Panc1 (cell line): ENCODE results near the gene MLPH. TPM values are rescaled to one million over a fixed set of nuclear protein-coding genes. Genes with fewer than 3 reads are reported as not detected.

Experiments used
- ATAC-seq: fragments of 200-7000 bp; cut with Tn5 transposase; 2 replicates; pipeline ENCODE4 v1.9.1; 2020; ENCODE audit warnings: mild to moderate bottlenecking, moderate library complexity
- BruUV-seq: library from RNA; stranded (reverse); fragments of 400-500 nt; replicated peaks from 2 replicates; lab custom pipeline; 2021; lab: Mats Ljungman, UMichigan
- CTCF ChIA-PET: fragments of 300-600 bp; sonication (Branson Sonifier 250); formaldehyde crosslinking; loops from one replicate; lab custom pipeline; 2022; ENCODE audit warnings: antibody characterized with exemption; lab: Charles Lee
- POLR2A ChIA-PET: fragments of 300-600 bp; sonication (Branson Sonifier 250); formaldehyde crosslinking; loops from one replicate; lab custom pipeline; 2022; ENCODE audit warnings: antibody characterized with exemption; lab: Charles Lee
- DNase-seq: peaks from one replicate; pipeline ENCODE4 v3.0.0-alpha.2; 2010; ENCODE audit warnings: low read depth, low spot score
- H3K27ac ChIP-seq: 2 replicates; pipeline ENCODE4 v1.5.1; 2011; ENCODE audit warnings: mild to moderate bottlenecking, low read length, inconsistent platforms
- H3K27me3 ChIP-seq: fragments of 200-500 bp; sonication (Bioruptor generic); 2 replicates; pipeline ENCODE4 v1.6.0; 2014; ENCODE audit warnings: low read length, inconsistent platforms; ENCODE audit not compliant: control insufficient read depth, insufficient read depth
- H3K36me3 ChIP-seq: fragments of 200-500 bp; sonication (Bioruptor generic); 2 replicates; pipeline ENCODE4 v1.5.1; 2014; ENCODE audit warnings: inconsistent platforms, mild to moderate bottlenecking, low read length, moderate library complexity; ENCODE audit not compliant: control insufficient read depth, insufficient read depth
- H3K4me1 ChIP-seq: 2 replicates; pipeline ENCODE4 v1.5.1; 2011; ENCODE audit warnings: inconsistent platforms, mild to moderate bottlenecking, low read length, moderate library complexity; ENCODE audit not compliant: control insufficient read depth, insufficient read depth
- H3K4me3 ChIP-seq, 2 experiments: 2 replicates each; pipeline ENCODE4 v1.5.1; 2011 to 2012; ENCODE audit warnings: low read depth in 2 of 2, low read length in 2 of 2, mild to moderate bottlenecking in 2 of 2, inconsistent platforms in 1 of 2, moderate library complexity in 1 of 2
- H3K9me3 ChIP-seq: fragments of 200-500 bp; sonication (Bioruptor generic); 2 replicates; pipeline ENCODE4 v1.5.1; 2014; ENCODE audit warnings: low read depth, mild to moderate bottlenecking, inconsistent platforms, low read length, moderate library complexity; ENCODE audit not compliant: control insufficient read depth, insufficient read depth
- CTCF ChIP-seq: fragments of 450-650 bp; IDR thresholded peaks from 2 replicates; pipeline ENCODE4 v1.5.1; 2017; ENCODE audit warnings: mild to moderate bottlenecking
- POLR2AphosphoS5 ChIP-seq: IDR thresholded peaks from 2 replicates; pipeline ENCODE4 v1.6.1; 2012; ENCODE audit warnings: mild to moderate bottlenecking, low read depth, low read length, moderate library complexity
- REST ChIP-seq, 2 experiments: IDR thresholded peaks; 2 replicates each; pipeline ENCODE4 v1.6.1; 2011 to 2012; ENCODE audit warnings: low read depth in 2 of 2, control low read depth in 1 of 2, low read length in 1 of 2, mild to moderate bottlenecking in 1 of 2, moderate library complexity in 1 of 2; ENCODE audit not compliant: insufficient read depth in 1 of 2
- SIN3A ChIP-seq: IDR thresholded peaks from 2 replicates; pipeline ENCODE4 v1.6.1; 2012; ENCODE audit warnings: low read depth, mild to moderate bottlenecking, low read length, moderate library complexity, borderline replicate concordance; ENCODE audit not compliant: insufficient read depth
- TCF7L2 ChIP-seq: IDR thresholded peaks from 2 replicates; pipeline ENCODE4 v1.6.1; 2011; ENCODE audit warnings: mild to moderate bottlenecking, low read depth, low read length, inconsistent platforms
- in situ Hi-C: cut with HindIII; loops from 2 replicates; pipeline ENCODE4 v1.10.0; 2016; ENCODE audit warnings: low sequenced_read_pairs, low pct_unique_long_range_greater_than_20kb
- intact Hi-C: fragments of 100-400 bp; cut with micrococcal nuclease; formaldehyde crosslinking; loops from one replicate; pipeline ENCODE4 v1.10.0; 2022; ENCODE audit not compliant: unreplicated experiment
- total RNA-seq: library from RNA; stranded (reverse); gene quantifications from one replicate; pipeline ENCODE4 v1.2.1, GENCODE V29; 2021; ENCODE audit not compliant: unreplicated experiment

The MLPH gene
- total RNA-seq, 1 experiment from 2014 or later, result 60.2 TPM

- H3K4me1 ChIP-seq, result no peaks in the 10 kb centered on the region
- ChIA-PET CTCF (no interaction called here), POLR2A (no interaction called here)
- H3K27ac ChIP-seq, result no peak overlapping the region
- ATAC-seq (no peak), DNase-seq (no peak)
- H3K4me3 ChIP-seq, result no peak overlapping the region
- H3K9me3 ChIP-seq, result no peaks in the 10 kb centered on the region
- in situ Hi-C loops, result no loop called here
- TF ChIP-seq TCF7L2 (no peak), POLR2AphosphoS5 (no peak), REST (IDR thresholded peaks at IDR 0.05; ENCODE audit: insufficient read depth in 1 of 2, low read depth in 2 of 2, low read length in 1 of 2) (no peak), CTCF (no peak), SIN3A (no peak)
- intact Hi-C loops, result no loop called here
- BruUV-seq, result no TSS peak
- no peaks in the 10 kb centered on the region for H3K27me3 ChIP-seq
- no peaks in the 10 kb centered on the region for H3K36me3 ChIP-seq
Observed at GRCh38 chr2:237458519-237458918, 28.5 kb upstream of the MLPH start.

- Histone ChIP-seq H3K27me3 (no peaks in the 10 kb centered on the region), H3K36me3 (no peaks in the 10 kb centered on the region), H3K4me3 (no peak overlapping the region), H3K27ac (no peak overlapping the region), H3K4me1 (no peaks in the 10 kb centered on the region), H3K9me3 (no peaks in the 10 kb centered on the region)
- ChIA-PET CTCF (no interaction called here), POLR2A (no interaction called here)
- no peak for DNase-seq
- TF ChIP-seq CTCF (no peak), TCF7L2 (no peak), POLR2AphosphoS5 (no peak), REST (IDR thresholded peaks at IDR 0.05; ENCODE audit: insufficient read depth in 1 of 2, low read depth in 2 of 2, low read length in 1 of 2) (no peak), SIN3A (no peak)
- no TSS peak for BruUV-seq
- ATAC-seq, result no peak
- in situ Hi-C loops (no loop called here), intact Hi-C loops (no loop called here)
Observed at GRCh38 chr2:237459226-237459625, 27.8 kb upstream of the MLPH start.
